Stimulated activated CD4-positive, alpha-beta T cell treated with anti-CD3 and anti-CD28 coated beads, TNF-alpha, amount 100 ng/mL, for 1 hour (primary cell): ENCODE results near the gene SLC36A3.
A peak's percentile ranks its signal among the peaks of the same experiment; 100 is the strongest.
"Not testable (repeated sequence)": the region's sequence is repeated elsewhere in the genome, so short reads cannot be mapped to it uniquely, and the experiment has no call there.

ENCODE experiments used
- DNase-seq, 3 donors: peaks; one replicate each; pipeline ENCODE4 v3.0.0-alpha.2; 2020; ENCODE audit warnings: low read depth in 3 of 3, low spot score in 1 of 3

Gene SLC36A3

DNA sequence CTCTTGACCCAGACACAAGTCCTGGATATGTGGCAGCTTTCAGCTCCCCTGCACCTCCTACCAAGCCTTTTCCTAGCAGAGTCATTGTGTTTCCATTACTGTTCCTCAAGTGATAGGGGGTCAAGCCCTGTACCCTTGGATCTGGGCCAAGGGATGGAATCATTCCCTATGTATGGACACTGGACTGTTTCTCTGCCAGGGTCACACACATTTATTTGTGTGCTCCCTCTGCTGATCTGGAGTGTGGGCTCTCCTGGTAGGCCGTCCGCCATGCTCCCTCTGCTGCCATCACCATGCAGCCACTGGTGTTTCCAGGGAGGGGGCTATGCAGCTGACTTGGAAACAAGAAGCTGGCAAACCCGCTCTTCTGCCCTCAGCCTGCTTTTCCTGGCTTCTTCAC lies 41.0 kb downstream of the SLC36A3 start:
- DNase-seq: no peak

DNA sequence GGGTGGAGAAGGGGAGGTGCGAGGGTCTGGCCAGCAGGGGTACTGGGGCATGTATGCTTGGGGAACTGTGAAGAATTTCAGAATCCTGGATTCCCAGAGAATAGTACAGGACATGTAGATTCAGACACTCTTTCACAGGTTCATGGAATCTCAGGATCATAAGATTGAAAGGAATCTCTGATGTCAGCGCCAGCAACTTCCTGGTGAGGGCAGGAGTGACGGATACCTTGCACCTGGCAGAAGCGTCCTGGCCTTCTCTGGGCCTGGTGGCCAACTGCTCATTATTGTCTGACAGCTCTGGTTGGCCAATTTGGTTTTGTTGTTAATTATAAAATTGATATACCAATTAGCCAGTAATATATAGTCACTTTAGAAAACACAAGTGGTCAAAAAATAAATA lies 43.6 kb downstream of the SLC36A3 start:
- no peak for DNase-seq

DNA sequence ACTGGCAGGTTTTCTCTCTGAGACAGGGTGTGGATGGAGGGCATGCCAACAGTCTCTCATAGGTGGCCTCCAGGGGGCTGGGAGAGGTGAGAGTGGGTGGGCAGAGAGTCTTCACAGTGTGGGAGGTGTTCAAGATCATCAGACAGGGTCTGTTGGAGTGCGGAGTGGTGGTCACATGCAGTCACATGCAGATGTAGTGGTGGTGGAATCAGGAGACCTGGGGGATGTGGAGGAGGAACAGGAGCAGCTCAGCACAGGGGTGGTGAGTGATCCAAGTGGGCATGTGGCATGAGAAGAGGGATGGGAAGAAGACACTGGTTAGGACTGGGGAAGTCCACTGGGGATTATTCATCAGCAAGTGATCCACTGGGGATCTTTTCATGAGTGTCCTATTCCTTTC lies 44.8 kb downstream of the SLC36A3 start:
- DNase-seq: no peak

DNA sequence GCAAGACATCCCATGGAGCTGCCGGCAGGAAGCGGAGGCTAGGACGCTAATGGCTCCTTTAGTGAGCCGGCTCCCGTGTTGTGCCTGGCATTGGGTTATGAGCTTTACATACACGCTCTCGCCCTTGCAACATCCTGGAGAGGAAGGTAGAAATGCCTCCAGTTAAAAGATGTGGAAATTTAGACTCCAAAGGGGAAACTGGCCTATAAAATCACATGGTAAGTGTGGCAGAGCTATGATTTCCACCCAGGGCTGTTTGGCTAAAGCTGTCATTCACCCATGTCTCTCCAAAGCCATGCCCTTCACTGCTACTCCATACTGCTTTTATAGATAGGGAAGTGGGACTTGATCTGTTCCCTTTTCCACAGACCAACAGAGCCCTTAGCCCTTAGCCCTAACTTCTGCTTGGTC lies 45.4 kb downstream of the SLC36A3 start:
- DNase-seq: no peak

DNA sequence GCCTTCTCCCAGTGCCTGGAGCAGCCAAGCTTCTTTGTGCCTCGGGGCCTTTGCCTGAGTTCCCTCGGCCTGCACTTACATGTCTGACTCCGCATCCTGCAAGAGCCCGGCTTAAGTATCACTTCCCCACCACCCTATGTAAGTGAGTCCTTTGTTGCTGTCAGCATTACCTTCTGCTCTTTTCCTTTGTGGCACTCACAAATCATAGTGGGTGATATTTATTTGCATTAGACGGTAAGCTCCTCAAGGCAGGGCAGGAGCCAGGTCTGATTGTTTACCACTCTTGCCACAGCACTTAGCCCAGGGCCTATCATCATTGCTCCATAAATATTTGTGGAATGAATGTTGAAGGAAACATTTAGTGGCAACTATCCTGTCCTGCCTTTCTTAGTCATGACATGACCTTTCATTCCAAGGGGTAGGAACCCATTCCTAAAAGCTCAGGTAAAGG lies 45.8 kb downstream of the SLC36A3 start:
- DNase-seq: no peak

DNA sequence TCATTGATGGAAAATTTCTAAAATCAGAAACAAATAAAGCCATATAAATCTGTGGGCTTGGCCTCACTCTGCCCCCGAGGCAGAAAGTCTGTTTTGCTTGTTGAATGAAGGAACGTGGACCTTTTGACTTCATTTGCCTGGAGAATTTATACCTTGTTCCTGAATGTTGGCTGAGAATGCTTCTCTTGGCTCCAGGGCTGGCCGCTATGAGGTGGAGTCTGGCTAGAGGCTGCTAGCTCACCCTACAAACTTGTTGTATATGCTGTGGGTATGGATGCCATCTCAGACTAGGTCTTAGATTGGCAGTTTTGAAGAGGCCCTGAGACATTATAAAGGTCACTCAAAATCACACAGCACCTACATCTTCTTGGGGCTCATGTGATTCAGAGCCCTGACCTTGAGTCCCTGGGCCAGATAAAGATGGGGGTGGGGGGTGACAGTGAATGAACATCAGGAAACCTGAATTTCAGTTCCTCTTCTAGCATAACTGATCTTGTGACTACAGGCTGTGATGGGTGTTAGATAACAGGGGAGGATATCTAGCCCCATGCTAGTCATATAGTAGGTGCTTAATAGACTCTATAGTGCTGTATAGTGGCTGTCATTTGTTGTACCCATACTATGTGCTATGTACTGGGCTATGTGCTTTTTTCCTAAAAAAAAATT lies 47.8 kb downstream of the SLC36A3 start:
- DNase-seq: no peak

DNA sequence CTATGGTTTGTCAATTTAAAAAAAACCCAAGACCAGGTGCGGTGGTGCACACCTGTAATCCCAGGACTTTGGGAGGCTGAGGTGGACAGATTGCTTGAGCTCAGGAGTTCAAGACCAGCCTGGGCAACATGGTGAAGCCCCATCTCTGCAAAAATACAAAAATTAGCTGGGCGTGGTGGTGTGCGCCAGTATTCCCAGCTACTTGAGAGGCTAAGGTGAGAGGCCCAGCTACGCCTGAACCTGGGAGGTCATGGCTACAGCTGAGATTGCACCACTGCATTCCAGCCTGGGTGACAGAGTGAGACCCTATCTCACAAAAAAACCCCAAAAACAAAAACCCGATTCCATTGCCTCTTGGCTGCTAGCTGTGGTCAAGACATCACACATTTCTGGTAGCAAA lies 48.6 kb downstream of the SLC36A3 start:
- not testable (repeated sequence) for DNase-seq

DNA sequence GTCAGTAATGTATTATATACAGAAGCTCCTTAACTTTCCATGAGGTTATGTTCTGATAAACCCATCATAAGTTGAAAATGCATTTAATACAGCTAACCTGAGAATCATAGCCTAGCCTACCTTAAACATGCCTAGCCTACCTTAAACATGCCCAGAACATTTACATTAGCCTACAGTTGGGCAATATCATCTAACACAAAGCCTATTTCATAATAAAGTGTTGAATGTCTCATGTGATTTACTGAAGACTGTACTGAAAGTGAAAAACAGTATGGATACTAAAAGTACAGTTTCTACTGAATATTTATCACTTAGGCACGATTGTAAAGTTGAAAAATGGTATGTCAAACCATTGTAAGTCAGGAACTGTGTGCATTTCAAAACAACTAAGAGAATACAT lies 49.0 kb downstream of the SLC36A3 start:
- DNase-seq: no peak

DNA sequence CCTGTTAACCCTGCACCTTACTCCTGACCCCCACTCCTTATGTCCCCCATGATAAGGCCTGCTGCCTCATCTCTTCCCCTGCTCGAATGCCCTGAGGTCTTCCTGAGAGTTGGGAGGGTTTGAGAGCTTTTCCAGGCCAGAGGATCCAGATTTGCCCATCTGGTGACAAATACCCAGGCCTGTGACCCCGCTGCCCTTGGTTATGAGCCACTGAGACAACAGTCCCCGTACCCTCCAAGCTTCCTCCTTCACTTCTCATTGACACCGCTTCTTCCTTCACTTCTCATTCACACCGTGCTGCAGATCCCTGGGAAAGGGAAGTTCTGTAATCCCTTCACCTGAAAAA lies 50.0 kb downstream of the SLC36A3 start:
- no peak for DNase-seq

DNA sequence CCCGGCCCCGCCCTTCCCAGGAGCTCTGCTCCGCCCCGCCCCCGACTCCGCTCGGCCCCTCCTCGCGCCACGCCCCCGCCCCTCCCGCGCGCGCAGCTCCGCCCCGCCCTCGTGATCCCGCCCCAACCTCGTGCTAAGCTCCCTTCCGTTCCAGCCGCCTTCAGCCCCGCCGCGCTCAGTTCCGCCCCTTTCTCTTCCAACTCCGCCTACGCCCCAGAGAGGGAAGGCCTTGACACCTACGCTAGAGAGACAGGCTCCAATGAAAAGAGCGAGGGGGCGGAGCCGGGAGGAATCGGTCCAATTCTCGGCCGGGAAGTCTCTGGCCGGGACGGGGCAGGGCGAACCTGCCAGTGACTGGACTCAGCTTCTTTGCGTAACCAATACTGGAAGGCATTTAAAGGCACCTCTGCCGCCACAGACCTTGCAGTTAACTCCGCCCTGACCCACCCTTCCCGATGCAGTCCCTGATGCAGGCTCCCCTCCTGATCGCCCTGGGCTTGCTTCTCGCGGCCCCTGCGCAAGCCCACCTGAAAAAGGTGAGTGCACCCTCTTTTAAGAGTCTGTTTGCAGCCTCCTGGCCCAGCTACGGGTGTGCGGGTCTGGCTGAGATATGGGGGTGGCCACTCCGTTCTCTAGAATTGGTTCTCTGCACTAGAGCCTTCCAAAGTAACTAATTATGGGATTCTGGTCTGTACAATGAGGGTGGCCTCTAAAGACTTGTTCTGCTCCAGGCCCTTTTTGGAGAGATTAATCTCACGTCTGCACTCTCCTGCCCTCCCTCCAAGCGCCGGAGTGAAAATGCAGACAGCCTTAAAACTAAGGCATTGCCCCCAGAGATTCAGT lies 50.6 kb downstream of the SLC36A3 start, which contains the start of gene GM2A:
Gene GM2A, plus strand, starts transcription at position 424 of the 843 bp plus-strand sequence. Its CDS starts 32 bp downstream, at position 456.
- DNase-seq: peak; percentile 92 to 96 (median 95)

DNA sequence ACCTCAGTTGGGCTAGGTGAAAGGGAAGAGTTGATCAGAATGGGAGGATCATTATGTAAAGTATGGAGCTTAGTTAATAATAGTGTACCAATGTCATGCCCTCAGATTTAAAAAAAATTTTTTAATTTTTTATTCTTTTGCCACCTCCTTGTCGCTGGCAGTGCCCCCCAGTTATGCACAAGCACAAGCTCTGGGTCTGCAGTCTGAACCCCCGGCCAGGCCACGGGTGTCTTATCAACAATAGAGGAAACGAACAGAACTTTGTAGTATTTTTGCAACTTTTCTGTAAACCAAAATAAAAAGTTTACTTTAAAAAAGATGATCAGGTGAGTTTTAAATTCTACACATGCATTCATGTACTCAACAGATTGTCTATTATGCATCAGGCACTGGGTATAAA lies 51.9 kb downstream of the SLC36A3 start:
- DNase-seq: no peak

DNA sequence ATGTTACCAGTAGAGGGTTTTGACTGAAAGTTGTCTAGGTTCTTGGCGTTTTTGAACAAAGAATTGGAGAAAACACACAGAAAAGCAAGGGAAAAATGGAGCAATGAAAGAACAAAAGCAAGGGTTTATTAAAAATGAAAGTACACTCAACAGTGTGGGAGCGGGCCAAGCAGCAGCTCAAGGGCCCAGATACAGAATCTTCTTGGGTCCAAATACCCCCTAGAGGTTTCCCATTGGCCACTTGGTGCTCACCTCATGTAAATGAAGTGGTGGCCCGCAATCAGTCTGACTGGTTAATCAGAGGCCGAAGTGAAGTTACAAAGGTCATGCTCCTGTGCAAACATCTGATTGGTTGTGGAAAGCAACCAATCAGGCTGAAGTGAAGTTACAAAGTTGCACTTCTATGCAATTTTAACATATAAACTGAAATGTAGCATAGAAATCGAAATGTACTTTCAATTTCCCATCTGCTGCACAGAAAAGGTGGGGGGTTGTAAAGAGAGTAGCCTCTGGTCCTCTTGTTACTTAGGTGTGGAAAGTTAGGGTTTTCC lies 52.5 kb downstream of the SLC36A3 start:
- no peak for DNase-seq

DNA sequence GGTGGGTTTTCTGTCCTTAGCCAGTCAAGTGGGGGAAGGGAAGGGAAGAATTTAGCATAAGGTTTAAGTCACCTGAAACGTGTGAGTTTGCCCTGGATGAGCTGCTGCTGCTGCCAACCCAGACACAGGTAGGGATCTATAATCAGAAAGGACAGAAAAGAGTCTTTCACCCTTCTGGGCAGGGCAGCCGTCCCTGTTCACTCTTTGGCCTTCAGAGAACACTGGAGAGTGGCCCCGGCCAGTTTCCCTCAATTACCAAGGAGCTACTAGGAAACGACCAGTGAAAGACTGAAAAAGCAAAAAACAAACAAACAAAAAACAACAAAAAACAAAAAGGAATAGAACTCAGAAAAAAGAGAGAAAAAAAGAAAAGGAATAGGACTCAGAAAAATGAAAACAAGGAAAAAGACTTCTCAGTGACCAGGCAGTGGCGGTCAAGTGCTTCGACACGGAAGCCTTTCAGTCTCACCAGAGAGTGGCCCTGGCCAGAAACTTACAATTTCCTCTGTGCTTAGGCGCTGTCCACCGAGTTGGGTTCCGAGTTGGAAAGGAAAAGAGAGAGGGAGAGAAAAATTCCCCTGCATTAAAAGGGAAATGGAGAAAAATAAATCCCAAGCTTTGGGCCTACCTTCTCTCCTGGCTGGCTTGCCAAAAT lies 53.1 kb downstream of the SLC36A3 start:
- no peak for DNase-seq

DNA sequence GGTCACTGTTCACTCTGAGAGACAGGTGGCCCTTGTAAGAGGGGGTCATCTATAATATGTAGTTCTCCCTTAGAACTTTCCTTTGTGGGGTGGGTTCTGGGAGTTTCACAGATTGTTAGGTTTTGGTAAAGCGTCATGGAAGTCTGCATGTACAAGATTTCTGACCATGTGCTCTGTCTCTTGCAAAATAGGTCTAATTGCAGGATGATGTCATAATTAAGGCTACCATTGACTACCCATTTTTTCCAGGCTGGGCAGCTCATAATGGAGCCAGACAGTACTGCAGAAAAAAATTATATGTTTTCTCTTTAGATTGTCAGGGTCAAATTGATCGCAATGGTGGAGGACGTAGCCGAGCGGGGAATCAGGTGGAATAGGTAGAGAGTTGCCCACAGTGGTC lies 54.3 kb downstream of the SLC36A3 start:
- DNase-seq: no peak

DNA sequence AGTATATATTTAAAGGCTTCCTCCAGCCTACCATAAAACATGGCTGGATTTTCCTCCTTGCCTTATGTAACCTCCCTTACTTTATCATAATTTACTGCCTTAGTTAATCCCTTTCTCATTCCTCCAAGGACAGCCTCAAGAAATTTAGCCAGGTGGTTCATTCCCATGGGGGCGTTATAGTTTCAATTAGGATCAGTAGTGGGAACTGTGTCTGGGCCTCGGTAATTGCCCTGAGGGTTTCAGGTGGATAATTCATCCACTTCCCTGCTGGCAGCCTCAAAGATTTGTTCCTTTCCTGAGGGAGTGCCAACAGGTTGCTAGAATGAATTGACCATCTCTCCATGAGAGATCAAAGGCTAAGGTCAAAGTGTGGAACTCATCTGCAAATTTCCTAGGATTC lies 54.9 kb downstream of the SLC36A3 start:
- DNase-seq: no peak

DNA sequence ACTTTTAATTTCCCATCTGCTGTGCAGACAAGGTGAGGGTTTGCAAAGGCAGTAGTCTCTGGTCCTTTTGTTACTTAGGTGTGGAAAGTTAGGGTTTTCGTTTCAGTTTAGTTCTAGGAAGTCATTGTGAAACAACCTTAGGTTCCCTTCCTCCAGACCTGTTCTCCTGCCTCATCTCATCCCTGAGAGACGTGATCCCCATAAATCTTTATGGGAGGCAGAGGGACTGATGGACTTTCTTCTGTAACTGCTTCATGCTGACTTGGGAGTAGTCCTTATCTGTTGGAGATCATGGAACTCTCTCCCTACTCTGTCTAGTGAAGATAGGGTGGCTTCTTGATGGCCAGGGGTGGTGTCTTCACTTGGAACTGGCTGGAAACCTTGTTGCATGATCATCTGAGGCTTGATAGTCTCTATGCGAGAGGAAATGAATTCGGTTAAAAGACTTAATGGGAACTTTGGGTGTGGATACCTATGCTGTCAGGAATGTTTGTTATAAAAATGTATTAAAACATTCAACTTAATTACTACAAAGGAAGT lies 57.8 kb downstream of the SLC36A3 start:
- no peak for DNase-seq

DNA sequence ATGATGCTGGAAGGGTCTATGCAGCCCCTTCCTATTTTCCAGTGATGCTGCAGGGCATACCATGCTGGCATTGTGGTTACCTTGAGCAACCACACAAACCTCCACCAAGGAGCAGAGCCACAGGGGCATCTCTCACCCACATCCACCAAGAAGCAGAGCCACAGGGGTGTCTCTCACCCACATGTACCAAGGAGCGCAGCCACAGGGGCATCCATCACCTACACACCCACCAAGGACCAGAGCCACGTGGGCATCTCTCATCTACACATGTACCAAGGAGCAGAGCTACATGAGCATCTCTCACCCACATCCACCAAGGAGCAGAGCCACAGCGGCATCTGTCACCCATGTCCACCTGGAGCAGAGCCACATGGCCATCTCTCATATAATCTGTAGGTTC lies 59.4 kb downstream of the SLC36A3 start:
- no peak for DNase-seq

DNA sequence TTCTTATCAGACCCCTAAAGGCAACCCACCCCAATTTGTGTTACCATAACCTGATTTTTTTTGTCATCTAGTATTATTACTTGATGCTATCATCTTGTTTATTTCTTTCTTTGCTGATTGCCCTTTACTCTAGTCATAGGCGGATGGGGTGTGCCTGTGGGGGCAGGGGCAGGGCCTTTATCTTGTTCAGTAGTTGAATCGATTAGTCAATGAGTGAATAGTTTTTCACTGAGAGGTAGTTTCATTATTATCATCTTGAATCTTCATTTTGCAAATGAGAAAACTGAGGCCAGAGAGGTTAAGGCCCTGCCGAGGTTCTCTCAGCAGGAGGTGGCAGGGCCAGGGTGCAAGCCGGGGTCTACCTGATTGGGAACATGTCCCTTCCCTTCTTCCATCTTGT lies 60.0 kb downstream of the SLC36A3 start:
- DNase-seq: no peak

DNA sequence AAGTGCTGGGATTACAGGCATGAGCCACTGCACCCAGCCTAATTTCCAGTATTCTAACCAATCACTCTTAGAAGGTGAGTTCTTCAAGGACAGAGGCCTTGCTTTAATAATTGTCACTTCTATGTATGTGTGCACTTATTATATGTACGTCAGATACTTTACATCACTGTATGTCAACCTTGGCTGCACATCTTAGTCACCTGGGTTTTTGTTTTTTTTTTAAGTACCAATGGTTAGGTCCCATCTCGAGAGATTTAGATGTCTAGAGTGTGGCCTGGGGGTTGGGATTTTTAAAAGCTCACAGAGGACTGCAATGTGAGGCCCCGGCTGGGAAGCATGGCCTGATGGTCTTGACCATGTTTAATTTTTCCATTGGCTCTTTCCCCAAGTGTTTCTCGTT lies 60.4 kb downstream of the SLC36A3 start:
- DNase-seq: no peak

DNA sequence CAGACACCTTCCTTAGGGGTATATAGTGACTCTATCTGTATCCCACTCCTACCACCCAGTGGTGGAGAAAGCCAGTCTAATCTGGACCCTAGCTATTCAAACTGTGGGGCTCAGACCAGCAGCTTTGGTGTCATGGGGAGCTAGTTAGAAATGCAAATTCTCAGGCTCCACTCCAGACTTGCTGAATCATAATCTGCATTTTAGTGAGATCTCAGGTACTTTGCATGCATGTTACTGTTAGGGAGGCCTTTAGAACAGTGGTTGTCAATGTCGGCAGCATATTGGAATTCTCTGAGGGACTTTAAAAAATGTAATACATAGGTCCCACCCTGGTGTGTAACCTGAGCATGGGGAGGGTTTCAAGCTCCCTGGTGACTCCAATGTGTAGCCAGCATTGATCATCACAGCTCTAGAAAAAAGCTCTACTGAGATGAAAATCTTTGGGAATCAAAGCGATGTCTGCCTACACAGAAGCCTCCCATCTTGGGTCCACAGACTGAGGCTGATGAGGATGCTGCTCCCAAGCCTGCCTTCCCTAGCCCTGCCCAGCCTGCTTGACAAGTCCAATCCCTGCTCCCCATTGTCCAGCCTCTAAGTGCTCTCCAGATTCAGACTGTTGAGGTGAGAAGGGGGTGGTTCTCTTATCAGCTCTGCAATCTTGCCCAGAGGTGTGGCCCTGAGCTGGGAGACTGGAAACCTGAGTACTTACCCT lies 62.5 kb downstream of the SLC36A3 start:
- DNase-seq: no peak

DNA sequence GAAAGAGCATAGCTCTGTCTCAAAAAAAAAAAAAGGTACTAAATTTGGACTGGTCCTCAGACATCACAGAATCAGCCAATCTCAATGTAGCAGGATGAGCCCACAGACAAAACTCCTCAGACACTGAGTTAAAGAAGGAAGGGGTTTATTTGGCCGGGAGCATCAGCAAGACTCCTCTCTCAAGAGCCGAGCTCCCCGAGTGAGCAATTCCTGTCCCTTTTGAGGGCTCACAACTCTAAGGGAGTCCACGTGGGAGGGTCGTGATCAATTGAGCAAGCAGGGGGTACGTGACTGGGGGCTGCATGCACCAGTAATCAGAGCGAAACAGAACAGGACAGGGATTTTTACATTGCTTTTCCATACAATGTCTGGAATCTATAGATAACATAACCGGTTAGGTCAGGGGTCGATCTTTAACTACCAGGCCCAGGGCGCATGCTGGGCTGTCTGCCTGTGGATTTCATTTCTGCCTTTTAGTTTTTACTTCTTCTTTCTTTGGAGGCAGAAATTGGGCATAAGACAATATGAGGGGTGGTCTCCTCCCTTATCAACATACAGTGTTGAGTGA lies 63.2 kb downstream of the SLC36A3 start:
- not testable (repeated sequence) for DNase-seq
